Liver (tissue), 3 donors: Measurements from ENCODE around the gene CCR7.

Experiments
- GABPA ChIP-seq, 2 donors: IDR thresholded peaks in 1 of 2; conservative IDR thresholded peaks in 1 of 2; 2 replicates each; pipeline ENCODE4 v1.6.1; 2016; ENCODE audit warnings: antibody characterized with exemption in 2 of 2, mild to moderate bottlenecking in 1 of 2, moderate library complexity in 1 of 2
- SP1 ChIP-seq: IDR thresholded peaks from 2 replicates; pipeline ENCODE4 v1.6.1; 2018; ENCODE audit warnings: antibody characterized with exemption, mild to moderate bottlenecking
- ZBTB33 ChIP-seq: IDR thresholded peaks from 2 replicates; pipeline ENCODE4 v1.6.1; 2016; ENCODE audit warnings: antibody characterized with exemption
- TF ChIP-seq, protein P1 (sequence below): fragments of 150-350 bp; IDR thresholded peaks from 2 replicates; pipeline ENCODE4 v1.5.1; 2017; ENCODE audit warnings: improper control_type of control experiment, low read depth, low read length; ENCODE audit not compliant: missing input control
- TF ChIP-seq, protein P2 (sequence below): IDR thresholded peaks from 2 replicates; pipeline ENCODE4 v1.6.1; 2016; ENCODE audit warnings: antibody characterized with exemption
- donor health status: healthy.
- donor health status: healthy.

DNA sequence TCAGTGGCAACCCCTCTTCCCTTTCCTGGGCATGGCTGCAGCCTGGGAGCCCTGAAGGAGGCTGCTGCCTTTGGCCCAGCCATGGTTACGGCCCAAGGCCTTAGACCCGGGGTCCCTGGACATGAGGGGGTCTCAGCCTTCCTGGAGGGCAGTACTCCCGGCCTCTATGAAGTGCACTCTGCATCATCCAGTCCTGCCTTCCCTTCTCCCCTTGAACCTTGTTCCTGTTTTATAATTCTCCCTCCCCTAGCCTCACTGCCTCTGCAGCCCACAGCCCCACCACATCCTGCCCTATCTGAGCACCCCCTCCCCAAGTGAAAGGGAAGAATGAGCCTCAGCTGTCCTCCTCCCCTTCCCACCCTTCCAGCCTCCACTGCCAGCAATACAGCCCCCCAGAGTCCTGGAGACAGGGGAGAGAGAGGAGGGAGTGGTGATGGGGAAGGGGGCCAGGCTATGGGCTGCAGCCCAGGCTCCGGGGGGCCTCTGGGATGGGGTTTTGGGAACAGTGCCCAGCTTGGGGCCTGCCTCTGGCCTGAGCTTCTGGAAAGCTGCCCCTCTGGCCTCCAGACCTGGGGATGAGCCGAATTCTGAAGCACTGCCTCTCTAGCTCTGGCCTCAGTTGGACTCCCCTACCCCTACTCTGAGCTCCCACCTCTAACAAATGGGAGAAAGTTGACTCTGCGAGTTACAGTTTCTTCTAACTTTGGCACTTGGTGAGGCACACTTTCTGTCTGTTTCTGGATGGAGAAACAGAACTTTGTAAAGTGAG is 7.6 kb downstream of the CCR7 start:
- TF ChIP-seq, protein P1, sequence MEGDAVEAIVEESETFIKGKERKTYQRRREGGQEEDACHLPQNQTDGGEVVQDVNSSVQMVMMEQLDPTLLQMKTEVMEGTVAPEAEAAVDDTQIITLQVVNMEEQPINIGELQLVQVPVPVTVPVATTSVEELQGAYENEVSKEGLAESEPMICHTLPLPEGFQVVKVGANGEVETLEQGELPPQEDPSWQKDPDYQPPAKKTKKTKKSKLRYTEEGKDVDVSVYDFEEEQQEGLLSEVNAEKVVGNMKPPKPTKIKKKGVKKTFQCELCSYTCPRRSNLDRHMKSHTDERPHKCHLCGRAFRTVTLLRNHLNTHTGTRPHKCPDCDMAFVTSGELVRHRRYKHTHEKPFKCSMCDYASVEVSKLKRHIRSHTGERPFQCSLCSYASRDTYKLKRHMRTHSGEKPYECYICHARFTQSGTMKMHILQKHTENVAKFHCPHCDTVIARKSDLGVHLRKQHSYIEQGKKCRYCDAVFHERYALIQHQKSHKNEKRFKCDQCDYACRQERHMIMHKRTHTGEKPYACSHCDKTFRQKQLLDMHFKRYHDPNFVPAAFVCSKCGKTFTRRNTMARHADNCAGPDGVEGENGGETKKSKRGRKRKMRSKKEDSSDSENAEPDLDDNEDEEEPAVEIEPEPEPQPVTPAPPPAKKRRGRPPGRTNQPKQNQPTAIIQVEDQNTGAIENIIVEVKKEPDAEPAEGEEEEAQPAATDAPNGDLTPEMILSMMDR, result no peak
- no peak for TF ChIP-seq GABPA (IDR thresholded peaks at IDR 0.05 in 1 of 2, conservative IDR thresholded peaks at IDR 0.05 in 1 of 2)
- no peak for TF ChIP-seq SP1
- TF ChIP-seq ZBTB33, result no peak
- TF ChIP-seq, protein P2, sequence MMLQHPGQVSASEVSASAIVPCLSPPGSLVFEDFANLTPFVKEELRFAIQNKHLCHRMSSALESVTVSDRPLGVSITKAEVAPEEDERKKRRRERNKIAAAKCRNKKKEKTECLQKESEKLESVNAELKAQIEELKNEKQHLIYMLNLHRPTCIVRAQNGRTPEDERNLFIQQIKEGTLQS, result no peak
